Measurements from ENCODE around the gene PLPPR3. TPM values are rescaled to one million over a fixed set of nuclear protein-coding genes. Genes with fewer than 3 reads are reported as not detected.

PLPPR3 gene
- polyA plus RNA-seq, 1 experiment: 1.1 TPM

- Histone ChIP-seq H3K36me3 (ENCODE audit: control insufficient read depth, insufficient read depth, low read length) (peaks cover 19% of the 10 kb centered on the region), H3K4me3 (ENCODE audit: low read depth, low read length) (no peak overlapping the region), H3K27me3 (ENCODE audit: control insufficient read depth, insufficient read depth, low read length) (no peaks in the 10 kb centered on the region)
- no peak for DNase-seq (ENCODE audit: low read depth)
- CTCF ChIA-PET: no interaction called here
- POLR2A ChIA-PET: no interaction called here
- no peak for TF ChIP-seq CTCF (IDR thresholded peaks at IDR 0.05; ENCODE audit: insufficient read depth, low read depth, low read length)
Measured at GRCh38 chr19:813219-814151, 8.3 kb downstream of the PLPPR3 start.

GRCh38 chr19:812747-813218 is 9.0 kb downstream of the PLPPR3 start:
- CTCF ChIA-PET: no interaction called here
- Histone ChIP-seq H3K4me3 (ENCODE audit: low read depth, low read length) (no peak overlapping the region), H3K27me3 (ENCODE audit: control insufficient read depth, insufficient read depth, low read length) (no peaks in the 10 kb centered on the region), H3K36me3 (ENCODE audit: control insufficient read depth, insufficient read depth, low read length) (peaks cover 23% of the 10 kb centered on the region)
- DNase-seq (ENCODE audit: low read depth): no peak
- TF ChIP-seq CTCF (IDR thresholded peaks at IDR 0.05; ENCODE audit: insufficient read depth, low read depth, low read length): no peak
- POLR2A ChIA-PET: no interaction called here

GRCh38 chr19:812049-812746 is 9.6 kb downstream of the PLPPR3 start:
- Histone ChIP-seq H3K4me3 (ENCODE audit: low read depth, low read length) (no peak overlapping the region), H3K27me3 (ENCODE audit: control insufficient read depth, insufficient read depth, low read length) (no peaks in the 10 kb centered on the region), H3K36me3 (ENCODE audit: control insufficient read depth, insufficient read depth, low read length) (peaks cover 26% of the 10 kb centered on the region)
- CTCF ChIA-PET: interaction anchor here (0.8 to 1.2 kb wide), 2 partner anchors 10 to 41 kb away, joined by 3 to 4 read pairs; no protein-coding TSS in a partner anchor
- TF ChIP-seq CTCF (IDR thresholded peaks at IDR 0.05; ENCODE audit: insufficient read depth, low read depth, low read length): no peak
- POLR2A ChIA-PET: no interaction called here
- no peak for DNase-seq (ENCODE audit: low read depth)

GRCh38 chr19:811506-812048 is 10.2 kb downstream of the PLPPR3 start:
- no peak overlapping the region for H3K4me3 ChIP-seq (ENCODE audit: low read depth, low read length)
- peaks cover 32% of the 10 kb centered on the region for H3K36me3 ChIP-seq (ENCODE audit: control insufficient read depth, insufficient read depth, low read length)
- TF ChIP-seq CTCF (IDR thresholded peaks at IDR 0.05; ENCODE audit: insufficient read depth, low read depth, low read length): no peak
- ChIA-PET POLR2A (no interaction called here), CTCF (interaction anchor here (0.8 to 1.2 kb wide), 2 partner anchors 9 to 41 kb away, joined by 3 to 4 read pairs; no protein-coding TSS in a partner anchor)
- no peak for DNase-seq (ENCODE audit: low read depth)
- H3K27me3 ChIP-seq (ENCODE audit: control insufficient read depth, insufficient read depth, low read length): no peaks in the 10 kb centered on the region

Data from BJ (cell line).